HepG2 (cell line): Measurements from ENCODE around the gene CENPP. TPM values are rescaled to one million over a fixed set of nuclear protein-coding genes. Genes with fewer than 3 reads are reported as not detected.
A peak's percentile ranks its signal among the peaks of the same experiment; 100 is the strongest.

Experiments
- ATAC-seq: fragments of 200-7000 bp; cut with Tn5 transposase; 3 replicates; pipeline ENCODE4 v1.9.1; 2020; ENCODE audit warnings: mild to moderate bottlenecking, moderate library complexity
- BruUV-seq: library from RNA; stranded (reverse); fragments of 400-500 nt; replicated peaks from 2 replicates; lab custom pipeline; 2021; lab: Mats Ljungman, UMichigan
- CTCF ChIA-PET: fragments of 300-600 bp; formaldehyde crosslinking; extraction: SDS; loops from one replicate; lab custom pipeline; 2021; ENCODE audit warnings: low total read pairs, inconsistent platforms, low intra/inter-chr PET ratio; lab: Yijun Ruan, JAX
- POLR2A ChIA-PET: fragments of 350-600 bp; sonication (Branson Sonifier 250); formaldehyde crosslinking; loops from one replicate; lab custom pipeline; 2020; ENCODE audit warnings: antibody characterized with exemption, inconsistent platforms; lab: Yijun Ruan, JAX
- DNase-seq: peaks from one replicate; pipeline ENCODE4 v3.0.0-alpha.2; 2015; ENCODE audit warnings: low spot score
- FAIRE-seq: peaks from 3 replicates; lab custom pipeline; 2011; peaks lifted over from hg19 to GRCh38; lab: Jason Lieb, UNC
- H2AFZ ChIP-seq: one replicate; pipeline ENCODE4 v1.6.1; 2011; ENCODE audit warnings: low read length, inconsistent platforms
- H3K27ac ChIP-seq: fragments of 300-600 bp; 3 replicates; pipeline ENCODE4 v1.8.0; 2011; ENCODE audit warnings: mixed run types, mild to moderate bottlenecking, mixed read lengths, low read length, inconsistent platforms; ENCODE audit not compliant: insufficient read depth; ENCODE audit errors: extremely low read length
- H3K27me3 ChIP-seq, 2 experiments: fragments of 200-600 bp in 1 of 2; 2 replicates in 1 of 2; 3 replicates in 1 of 2; pipeline versions ENCODE4 v1.6.0 to v1.8.0; 2011; ENCODE audit warnings: low read length in 2 of 2, mild to moderate bottlenecking in 2 of 2, moderate library complexity in 2 of 2, inconsistent platforms in 1 of 2; ENCODE audit not compliant: insufficient read depth in 2 of 2, control insufficient read depth in 1 of 2
- H3K36me3 ChIP-seq, 2 experiments: fragments of 200-600 bp in 1 of 2; replicated peaks in 1 of 2; 2 replicates in 1 of 2; 3 replicates in 1 of 2; pipeline versions ENCODE4 v1.5.1 to v1.8.0; 2011; ENCODE audit warnings: low read length in 2 of 2, inconsistent platforms in 1 of 2; ENCODE audit not compliant: insufficient read depth in 2 of 2, control insufficient read depth in 1 of 2
- H3K4me1 ChIP-seq: 2 replicates; pipeline ENCODE4 v1.5.1; 2012; ENCODE audit warnings: low read length, inconsistent platforms; ENCODE audit not compliant: insufficient read depth
- H3K4me2 ChIP-seq: 2 replicates; pipeline ENCODE4 v1.6.0; 2011; ENCODE audit warnings: low read depth, low read length, inconsistent platforms
- H3K4me3 ChIP-seq, 3 experiments: fragments of 200-600 bp in 1 of 3; sonication (generic), shearing (Covaris generic) in 1 of 3; replicated peaks in 1 of 3; 2 replicates each; pipeline ENCODE4 v1.5.1; 2011 to 2016; ENCODE audit warnings: low read length in 3 of 3, inconsistent platforms in 2 of 3, low read depth in 2 of 3, mild to moderate bottlenecking in 2 of 3, control low read depth in 1 of 3, mixed read lengths in 1 of 3; ENCODE audit not compliant: insufficient read depth in 1 of 3
- H3K79me2 ChIP-seq: one replicate; pipeline ENCODE4 v1.6.1; 2011; ENCODE audit warnings: low read length, inconsistent platforms; ENCODE audit not compliant: insufficient read depth
- H3K9ac ChIP-seq: 2 replicates; pipeline ENCODE4 v1.6.0; 2011; ENCODE audit warnings: mild to moderate bottlenecking, low read depth, low read length, inconsistent platforms; ENCODE audit not compliant: insufficient read depth
- H3K9me3 ChIP-seq: 2 replicates; pipeline ENCODE4 v1.5.1; 2012; ENCODE audit warnings: mild to moderate bottlenecking, low read length
- H4K20me1 ChIP-seq: 2 replicates; pipeline ENCODE4 v1.6.0; 2011; ENCODE audit warnings: inconsistent platforms, mild to moderate bottlenecking, low read length, moderate library complexity; ENCODE audit not compliant: insufficient read depth
- CEBPG ChIP-seq: IDR thresholded peaks from 2 replicates; pipeline ENCODE4 v1.6.1; 2016
- FOXM1 ChIP-seq: sonication (generic); formaldehyde crosslinking; IDR thresholded peaks from 2 replicates; pipeline ENCODE4 v1.5.0; 2020; ENCODE audit warnings: missing genetic modification reagents
- GFI1 ChIP-seq: sonication (generic); formaldehyde crosslinking; IDR thresholded peaks from 2 replicates; pipeline ENCODE4 v1.5.0; 2020; ENCODE audit warnings: missing genetic modification reagents, mild to moderate bottlenecking, borderline replicate concordance
- HDAC2 ChIP-seq: sonication (generic); formaldehyde crosslinking; IDR thresholded peaks from 2 replicates; pipeline ENCODE4 v1.4.0; 2020; ENCODE audit warnings: missing genetic modification reagents
- MIXL1 ChIP-seq: IDR thresholded peaks from 2 replicates; pipeline ENCODE4 v1.6.1; 2016
- NBN ChIP-seq: fragments of 450-650 bp; conservative IDR thresholded peaks from 2 replicates; pipeline ENCODE4 v1.6.1; 2017
- NKX3-1 ChIP-seq: sonication (generic); formaldehyde crosslinking; IDR thresholded peaks from 2 replicates; pipeline ENCODE4 v1.5.0; 2020; ENCODE audit warnings: missing genetic modification reagents
- ZNF713 ChIP-seq: sonication (generic); formaldehyde crosslinking; IDR thresholded peaks from 2 replicates; pipeline ENCODE4 v1.4.0; 2020; ENCODE audit warnings: mild to moderate bottlenecking, missing genetic modification reagents
- ZNF724P ChIP-seq: sonication (generic); formaldehyde crosslinking; IDR thresholded peaks from 2 replicates; pipeline ENCODE4 v1.8.0; 2022; ENCODE audit warnings: missing genetic modification reagents, borderline replicate concordance
- ZNF891 ChIP-seq: sonication (generic); formaldehyde crosslinking; IDR thresholded peaks from 2 replicates; pipeline ENCODE4 v1.5.0; 2020; ENCODE audit warnings: mild to moderate bottlenecking, missing genetic modification reagents
- WGBS: methylation state at CpG from one replicate; pipeline ENCODE4 v1.1.6; 2017; ENCODE audit warnings: low lambda C conversion rate; 5-methylcytosine and 5-hydroxymethylcytosine counted together
- in situ Hi-C: cut with HindIII; loops from 2 replicates; pipeline ENCODE4 v1.10.0; 2017; ENCODE audit warnings: low pct_unique_long_range_greater_than_20kb; ENCODE audit not compliant: extremely low pct_ligation_motif_present
- intact Hi-C: fragments of 100-400 bp; cut with micrococcal nuclease; formaldehyde crosslinking; loops from one replicate; pipeline ENCODE4 v1.10.0; 2022; ENCODE audit not compliant: unreplicated experiment
- polyA plus RNA-seq, 8 experiments: library from polyadenylated mRNA; depleted of rRNA in 3 of 8; stranded (reverse) in 7 of 8; unstranded in 1 of 8; fragments of >200 nt; fragmentation: Illumina TruSeq in 4 of 8; extraction: Trizol in 4 of 8; gene quantifications; 2 replicates each; pipeline versions ENCODE4 v1.2.1 to v1.2.3, GENCODE V29; 2011 to 2016; ENCODE audit warnings: low read depth in 4 of 8, missing spikeins in 1 of 8, mixed read lengths in 1 of 8; ENCODE audit not compliant: insufficient read depth in 1 of 8
- total RNA-seq, 5 experiments: library from RNA; depleted of rRNA; stranded (reverse); fragments of >200 nt; fragmentation: Illumina TruSeq; extraction: Trizol; gene quantifications; 2 replicates each; pipeline ENCODE4 v1.2.3, GENCODE V29; 2016; ENCODE audit warnings: low read depth in 1 of 5
- TF ChIP-seq, protein P1 (sequence below): sonication (generic); formaldehyde crosslinking; IDR thresholded peaks from 2 replicates; pipeline ENCODE4 v1.5.0; 2020; ENCODE audit warnings: mild to moderate bottlenecking, missing genetic modification reagents
- TF ChIP-seq, protein P2 (sequence below): sonication (generic); formaldehyde crosslinking; IDR thresholded peaks from 2 replicates; pipeline ENCODE4 v1.5.1; 2020; ENCODE audit warnings: missing genetic modification reagents, mild to moderate bottlenecking, borderline replicate concordance
- TF ChIP-seq, protein P3 (sequence below): sonication (generic); formaldehyde crosslinking; IDR thresholded peaks from 2 replicates; pipeline ENCODE4 v1.8.0; 2022; ENCODE audit warnings: missing genetic modification reagents, mild to moderate bottlenecking, moderate library complexity, borderline replicate concordance
- TF ChIP-seq, protein P4 (sequence below): sonication (generic); formaldehyde crosslinking; IDR thresholded peaks from 2 replicates; pipeline ENCODE4 v1.8.1; 2023; ENCODE audit warnings: mild to moderate bottlenecking, moderate library complexity, missing genetic modification reagents
- TF ChIP-seq, protein P5 (sequence below): sonication (generic); formaldehyde crosslinking; IDR thresholded peaks from 2 replicates; pipeline ENCODE4 v1.8.1; 2023; ENCODE audit warnings: mild to moderate bottlenecking, missing genetic modification reagents

CENPP gene
- total and polyA plus RNA-seq, 2 of the 13 experiments (the other 11 are each of a cell fraction or from before 2014, with no cell fraction given) = 2.0 to 11.4 TPM

GRCh38 chr9:92634712-92635605, 309.2 kb downstream of the CENPP start:
- no peak overlapping the region for H2AFZ ChIP-seq
- 92% methylated on average over 23 of the region's 35 CpGs for WGBS
- H3K36me3 ChIP-seq = peaks cover 28 to 72% of the 10 kb centered on the region in 2 experiments; a peak in 4 of 5 replicates
- no peaks in the 10 kb centered on the region for H3K27me3 ChIP-seq
- peak; percentile 55 for DNase-seq
- CTCF ChIA-PET = interaction anchor here (0.6 to 3.1 kb wide), 4 partner anchors 133 to 501 kb away, joined by 3 to 32 read pairs (median 4); no protein-coding TSS in a partner anchor
- H3K9ac ChIP-seq = no peak overlapping the region
- no peaks in the 10 kb centered on the region for H3K4me1 ChIP-seq
- H3K79me2 ChIP-seq = no peaks in the 10 kb centered on the region
- H3K4me3 ChIP-seq = no peak overlapping the region
- no peak overlapping the region for H3K4me2 ChIP-seq
- peak; percentile 92 for FAIRE-seq
- in situ Hi-C loops = loop anchor here (5.0 to 10.0 kb wide), 3 partner anchors 133 to 500 kb away; partner anchors contain the start of genes CENPP and NOL8
- peak; percentile 97 for ATAC-seq
- H3K27ac ChIP-seq = no peak overlapping the region
- BruUV-seq = no TSS peak
- intact Hi-C loops = loop anchor here (1.0 to 2.0 kb wide), 5 partner anchors 133 to 501 kb away; partner anchors contain the start of genes CENPP, IARS1 and NOL8
- no peaks in the 10 kb centered on the region for H4K20me1 ChIP-seq
- POLR2A ChIA-PET = no interaction called here
- no peaks in the 10 kb centered on the region for H3K9me3 ChIP-seq
- TF ChIP-seq CEBPG (no peak), ZNF891 (no peak), FOXM1 (no peak), NBN (no peak), ZNF724P (CRISPR knock-in tag) (no peak), NKX3-1 (CRISPR knock-in tag) (no peak), ZNF713 (CRISPR knock-in tag) (no peak), HDAC2 (CRISPR knock-in tag) (no peak), MIXL1 (peak; percentile 52; the same call in 1 of the 2 replicates), GFI1 (CRISPR knock-in tag) (no peak)
- TF ChIP-seq, protein P1, sequence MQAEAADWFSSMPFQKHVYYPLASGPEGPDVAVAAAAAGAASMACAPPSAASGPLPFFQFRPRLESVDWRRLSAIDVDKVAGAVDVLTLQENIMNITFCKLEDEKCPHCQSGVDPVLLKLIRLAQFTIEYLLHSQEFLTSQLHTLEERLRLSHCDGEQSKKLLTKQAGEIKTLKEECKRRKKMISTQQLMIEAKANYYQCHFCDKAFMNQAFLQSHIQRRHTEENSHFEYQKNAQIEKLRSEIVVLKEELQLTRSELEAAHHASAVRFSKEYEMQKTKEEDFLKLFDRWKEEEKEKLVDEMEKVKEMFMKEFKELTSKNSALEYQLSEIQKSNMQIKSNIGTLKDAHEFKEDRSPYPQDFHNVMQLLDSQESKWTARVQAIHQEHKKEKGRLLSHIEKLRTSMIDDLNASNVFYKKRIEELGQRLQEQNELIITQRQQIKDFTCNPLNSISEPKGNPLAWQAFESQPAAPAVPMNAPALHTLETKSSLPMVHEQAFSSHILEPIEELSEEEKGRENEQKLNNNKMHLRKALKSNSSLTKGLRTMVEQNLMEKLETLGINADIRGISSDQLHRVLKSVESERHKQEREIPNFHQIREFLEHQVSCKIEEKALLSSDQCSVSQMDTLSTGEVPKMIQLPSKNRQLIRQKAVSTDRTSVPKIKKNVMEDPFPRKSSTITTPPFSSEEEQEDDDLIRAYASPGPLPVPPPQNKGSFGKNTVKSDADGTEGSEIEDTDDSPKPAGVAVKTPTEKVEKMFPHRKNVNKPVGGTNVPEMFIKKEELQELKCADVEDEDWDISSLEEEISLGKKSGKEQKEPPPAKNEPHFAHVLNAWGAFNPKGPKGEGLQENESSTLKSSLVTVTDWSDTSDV (CRISPR knock-in tag) = no peak
- TF ChIP-seq, protein P2, sequence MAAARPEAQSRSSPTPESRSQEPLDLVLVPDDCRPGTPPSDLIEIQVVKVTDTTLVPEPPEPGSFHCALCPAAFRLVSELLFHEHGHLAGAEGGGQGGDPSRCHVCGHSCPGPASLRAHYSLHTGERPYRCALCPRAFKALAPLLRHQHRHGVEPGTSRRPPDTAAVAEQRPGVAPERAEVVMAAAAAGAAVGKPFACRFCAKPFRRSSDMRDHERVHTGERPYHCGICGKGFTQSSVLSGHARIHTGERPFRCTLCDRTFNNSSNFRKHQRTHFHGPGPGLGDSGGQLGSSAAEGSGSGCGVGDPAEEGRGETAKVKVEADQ (CRISPR knock-in tag) = no peak
- TF ChIP-seq, protein P3, sequence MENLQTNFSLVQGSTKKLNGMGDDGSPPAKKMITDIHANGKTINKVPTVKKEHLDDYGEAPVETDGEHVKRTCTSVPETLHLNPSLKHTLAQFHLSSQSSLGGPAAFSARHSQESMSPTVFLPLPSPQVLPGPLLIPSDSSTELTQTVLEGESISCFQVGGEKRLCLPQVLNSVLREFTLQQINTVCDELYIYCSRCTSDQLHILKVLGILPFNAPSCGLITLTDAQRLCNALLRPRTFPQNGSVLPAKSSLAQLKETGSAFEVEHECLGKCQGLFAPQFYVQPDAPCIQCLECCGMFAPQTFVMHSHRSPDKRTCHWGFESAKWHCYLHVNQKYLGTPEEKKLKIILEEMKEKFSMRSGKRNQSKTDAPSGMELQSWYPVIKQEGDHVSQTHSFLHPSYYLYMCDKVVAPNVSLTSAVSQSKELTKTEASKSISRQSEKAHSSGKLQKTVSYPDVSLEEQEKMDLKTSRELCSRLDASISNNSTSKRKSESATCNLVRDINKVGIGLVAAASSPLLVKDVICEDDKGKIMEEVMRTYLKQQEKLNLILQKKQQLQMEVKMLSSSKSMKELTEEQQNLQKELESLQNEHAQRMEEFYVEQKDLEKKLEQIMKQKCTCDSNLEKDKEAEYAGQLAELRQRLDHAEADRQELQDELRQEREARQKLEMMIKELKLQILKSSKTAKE (CRISPR knock-in tag) = no peak
- TF ChIP-seq, protein P4, sequence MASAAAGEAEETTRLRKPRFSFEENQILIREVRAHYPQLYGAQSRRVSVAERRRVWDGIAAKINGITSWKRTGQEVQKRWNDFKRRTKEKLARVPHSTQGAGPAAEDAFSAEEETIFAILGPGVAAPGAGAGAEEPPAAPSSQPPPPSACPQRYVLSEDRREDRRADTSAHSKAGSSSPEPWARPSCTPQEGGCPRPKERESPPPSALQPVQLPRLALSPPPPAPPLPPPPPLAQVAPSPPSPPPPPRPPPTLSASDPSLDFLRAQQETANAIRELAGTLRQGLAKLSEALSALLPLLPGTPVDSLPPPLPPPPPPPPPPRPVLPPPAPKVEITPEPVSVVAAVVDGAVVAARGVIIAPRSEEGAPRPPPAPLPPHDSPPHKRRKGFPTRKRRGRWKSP = no peak
- TF ChIP-seq, protein P5, sequence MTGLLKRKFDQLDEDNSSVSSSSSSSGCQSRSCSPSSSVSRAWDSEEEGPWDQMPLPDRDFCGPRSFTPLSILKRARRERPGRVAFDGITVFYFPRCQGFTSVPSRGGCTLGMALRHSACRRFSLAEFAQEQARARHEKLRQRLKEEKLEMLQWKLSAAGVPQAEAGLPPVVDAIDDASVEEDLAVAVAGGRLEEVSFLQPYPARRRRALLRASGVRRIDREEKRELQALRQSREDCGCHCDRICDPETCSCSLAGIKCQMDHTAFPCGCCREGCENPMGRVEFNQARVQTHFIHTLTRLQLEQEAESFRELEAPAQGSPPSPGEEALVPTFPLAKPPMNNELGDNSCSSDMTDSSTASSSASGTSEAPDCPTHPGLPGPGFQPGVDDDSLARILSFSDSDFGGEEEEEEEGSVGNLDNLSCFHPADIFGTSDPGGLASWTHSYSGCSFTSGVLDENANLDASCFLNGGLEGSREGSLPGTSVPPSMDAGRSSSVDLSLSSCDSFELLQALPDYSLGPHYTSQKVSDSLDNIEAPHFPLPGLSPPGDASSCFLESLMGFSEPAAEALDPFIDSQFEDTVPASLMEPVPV (CRISPR knock-in tag) = no peak; the same call in 1 of the 2 replicates
